WTC11 (cell line): ENCODE data around the gene PADI2. TPM values are rescaled to one million over a fixed set of nuclear protein-coding genes. Genes with fewer than 3 reads are reported as not detected.

ENCODE experiments used
- ATAC-seq: fragments of 200-7000 bp; cut with Tn5 transposase; 2 replicates; pipeline ENCODE4 v1.10.0; 2021; ENCODE audit warnings: mild to moderate bottlenecking, moderate library complexity
- CTCF ChIA-PET: fragments of 300-600 bp; sonication (Branson Sonifier 250); formaldehyde crosslinking; loops from one replicate; lab custom pipeline; 2021; ENCODE audit warnings: antibody characterized with exemption; lab: Charles Lee
- POLR2A ChIA-PET: fragments of 350-600 bp; sonication (Branson Sonifier 250); formaldehyde crosslinking; loops from one replicate; lab custom pipeline; 2021; ENCODE audit warnings: antibody characterized with exemption; lab: Charles Lee
- DNase-seq: peaks from one replicate; pipeline ENCODE4 v3.0.0; 2021; ENCODE audit warnings: low spot score
- H3K27ac Mint-ChIP-seq: 2 replicates; pipeline ENCODE4 v1.8.0; 2021; ENCODE audit warnings: mixed read lengths
- H3K27me3 Mint-ChIP-seq: 2 replicates; pipeline ENCODE4 v1.8.0; 2021; ENCODE audit warnings: low read depth, mild to moderate bottlenecking, moderate library complexity, mixed read lengths
- H3K36me3 Mint-ChIP-seq: 2 replicates; pipeline ENCODE4 v1.8.0; 2021; ENCODE audit warnings: mixed read lengths
- H3K4me1 Mint-ChIP-seq: 2 replicates; pipeline ENCODE4 v1.8.0; 2022; ENCODE audit warnings: mixed read lengths
- H3K4me3 Mint-ChIP-seq: 2 replicates; pipeline ENCODE4 v1.8.0; 2021; ENCODE audit warnings: mild to moderate bottlenecking, moderate library complexity, mixed read lengths
- H3K9me3 Mint-ChIP-seq: 2 replicates; pipeline ENCODE4 v1.8.0; 2021; ENCODE audit warnings: mixed read lengths
- ATF2 ChIP-seq: sonication (generic); formaldehyde crosslinking; IDR thresholded peaks from 2 replicates; pipeline ENCODE4 v1.8.1; 2022; ENCODE audit warnings: low read depth, missing genetic modification reagents, borderline replicate concordance
- E2F5 ChIP-seq: sonication (generic); formaldehyde crosslinking; IDR thresholded peaks from 2 replicates; pipeline ENCODE4 v1.8.1; 2022; ENCODE audit warnings: mild to moderate bottlenecking, moderate library complexity, missing genetic modification reagents
- GABPB1 ChIP-seq: sonication (generic); formaldehyde crosslinking; IDR thresholded peaks from 2 replicates; pipeline ENCODE4 v1.8.1; 2023; ENCODE audit warnings: mild to moderate bottlenecking, missing genetic modification reagents
- HMGXB4 ChIP-seq: sonication (generic); formaldehyde crosslinking; IDR thresholded peaks from 2 replicates; pipeline ENCODE4 v1.8.1; 2023; ENCODE audit warnings: mild to moderate bottlenecking, moderate library complexity, missing genetic modification reagents
- KAT7 ChIP-seq: sonication (generic); formaldehyde crosslinking; IDR thresholded peaks from 2 replicates; pipeline ENCODE4 v1.8.1; 2023; ENCODE audit warnings: missing genetic modification reagents, mild to moderate bottlenecking, borderline replicate concordance
- MXD4 ChIP-seq: fragments of 250-450 bp; sonication (Bioruptor Pico); IDR thresholded peaks from 2 replicates; pipeline ENCODE4 v1.8.0; 2021; ENCODE audit warnings: mild to moderate bottlenecking, moderate library complexity, borderline replicate concordance
- NR3C1 ChIP-seq: sonication (generic); formaldehyde crosslinking; conservative IDR thresholded peaks from 2 replicates; pipeline ENCODE4 v1.8.1; 2023; ENCODE audit warnings: low read depth, mild to moderate bottlenecking, missing genetic modification reagents
- PRRX2 ChIP-seq: fragments of 250-450 bp; sonication (Bioruptor Pico); IDR thresholded peaks from 2 replicates; pipeline ENCODE4 v1.8.0; 2021; ENCODE audit warnings: mild to moderate bottlenecking
- RORB ChIP-seq: fragments of 250-450 bp; sonication (Bioruptor Pico); IDR thresholded peaks from 2 replicates; pipeline ENCODE4 v1.9.0; 2021; ENCODE audit warnings: mild to moderate bottlenecking
- SOX15 ChIP-seq: fragments of 250-450 bp; sonication (Bioruptor Pico); IDR thresholded peaks from 2 replicates; pipeline ENCODE4 v1.9.0; 2021; ENCODE audit warnings: mild to moderate bottlenecking
- STAT6 ChIP-seq: sonication (generic); formaldehyde crosslinking; conservative IDR thresholded peaks from 2 replicates; pipeline ENCODE4 v1.8.1; 2023; ENCODE audit warnings: mild to moderate bottlenecking, low read depth, missing genetic modification reagents, moderate library complexity
- ZMAT4 ChIP-seq: fragments of 250-450 bp; sonication (Bioruptor Pico); IDR thresholded peaks from 2 replicates; pipeline ENCODE4 v1.9.0; 2021; ENCODE audit warnings: mild to moderate bottlenecking
- ZNF281 ChIP-seq: sonication (generic); formaldehyde crosslinking; IDR thresholded peaks from 2 replicates; pipeline ENCODE4 v1.8.0; 2023; ENCODE audit warnings: mild to moderate bottlenecking, missing genetic modification reagents
- ZNF317 ChIP-seq: sonication (generic); formaldehyde crosslinking; IDR thresholded peaks from 2 replicates; pipeline ENCODE4 v1.8.1; 2023; ENCODE audit warnings: low read depth, mild to moderate bottlenecking, moderate library complexity, missing genetic modification reagents, borderline replicate concordance
- ZNF396 ChIP-seq: fragments of 250-450 bp; sonication (Bioruptor Pico); IDR thresholded peaks from 2 replicates; pipeline ENCODE4 v1.8.0; 2021; ENCODE audit warnings: mild to moderate bottlenecking, moderate library complexity, borderline replicate concordance
- total RNA-seq: library from RNA; stranded (reverse); gene quantifications from 3 replicates; pipeline ENCODE4 v1.2.3, GENCODE V29; 2021

Gene PADI2
- total RNA-seq, 1 experiment from 2014 or later = 3.8 TPM

GRCh38 chr1:17080880-17081279 lies 38.4 kb downstream of the PADI2 start:
- Mint-ChIP-seq H3K9me3 (0 out of 2 replicates have a peak, but pooled peaks cover 3% of the 10 kb centered on the region), H3K27me3 (no peaks in the 10 kb centered on the region; the same call in 1 of the 2 replicates), H3K4me1 (0 out of 2 replicates have a peak, but pooled peaks cover 3% of the 10 kb centered on the region), H3K36me3 (no peaks in the 10 kb centered on the region), H3K4me3 (no peak overlapping the region), H3K27ac (no peak overlapping the region)
- POLR2A ChIA-PET = no interaction called here
- TF ChIP-seq MXD4 (no peak), ZNF396 (no peak), ZNF281 (CRISPR knock-in tag) (no peak), SOX15 (no peak), KAT7 (CRISPR knock-in tag) (no peak), E2F5 (no peak), STAT6 (CRISPR knock-in tag) (no peak)
- CTCF ChIA-PET = no interaction called here
- DNase-seq = no peak
- no peak for ATAC-seq

- 0 out of 2 replicates have a peak, but pooled peaks cover 3% of the 10 kb centered on the region for H3K4me1 Mint-ChIP-seq
- TF ChIP-seq PRRX2 (CRISPR knock-in tag) = no peak
- no peak for DNase-seq
- peaks cover 3% of the 10 kb centered on the region for H3K36me3 Mint-ChIP-seq
- no peak overlapping the region for H3K4me3 Mint-ChIP-seq
- ChIA-PET CTCF (no interaction called here), POLR2A (no interaction called here)
- peaks cover 7% of the 10 kb centered on the region; the same call in 1 of the 2 replicates for H3K9me3 Mint-ChIP-seq
- no peak overlapping the region for H3K27ac Mint-ChIP-seq
- ATAC-seq = no peak
- no peaks in the 10 kb centered on the region; the same call in 1 of the 2 replicates for H3K27me3 Mint-ChIP-seq
Measured at GRCh38 chr1:17080085-17080759, 39.0 kb downstream of the PADI2 start.

GRCh38 chr1:17078991-17079868 lies 40.0 kb downstream of the PADI2 start:
- DNase-seq (no peak), ATAC-seq (no peak)
- H3K36me3 Mint-ChIP-seq = peaks cover 5% of the 10 kb centered on the region
- POLR2A ChIA-PET = no interaction called here
- peaks cover 8% of the 10 kb centered on the region; the same call in 1 of the 2 replicates for H3K9me3 Mint-ChIP-seq
- no peaks in the 10 kb centered on the region; the same call in 1 of the 2 replicates for H3K27me3 Mint-ChIP-seq
- CTCF ChIA-PET = no interaction called here
- no peak overlapping the region for H3K4me3 Mint-ChIP-seq
- H3K4me1 Mint-ChIP-seq = 0 out of 2 replicates have a peak, but pooled peaks cover 3% of the 10 kb centered on the region
- H3K27ac Mint-ChIP-seq = no peak overlapping the region
- TF ChIP-seq RORB (CRISPR knock-in tag) (no peak), ZNF281 (CRISPR knock-in tag) (no peak), ATF2 (CRISPR knock-in tag) (no peak), ZNF317 (no peak), HMGXB4 (CRISPR knock-in tag) (no peak), ZMAT4 (CRISPR knock-in tag) (no peak), GABPB1 (CRISPR knock-in tag) (no peak), PRRX2 (CRISPR knock-in tag) (no peak), NR3C1 (CRISPR knock-in tag) (no peak)
- TF ChIP-seq, all 79 proteins: peak for 0
